Mesothelial cell of epicardium (in vitro differentiated cells): ENCODE measurements around the gene CCL2. TPM values are rescaled to one million over a fixed set of nuclear protein-coding genes. Genes with fewer than 3 reads are reported as not detected.

Source experiments
- DNase-seq, 2 experiments: peaks; one replicate each; pipeline ENCODE4 v3.0.0; 2021; ENCODE audit warnings: low spot score in 2 of 2; ENCODE audit not compliant: unreplicated experiment in 2 of 2
- H3K27ac Mint-ChIP-seq: 2 replicates; pipeline ENCODE4 v1.8.0; 2021; ENCODE audit warnings: mixed read lengths
- H3K27me3 Mint-ChIP-seq: 2 replicates; pipeline ENCODE4 v1.8.0; 2021; ENCODE audit warnings: low read depth, mixed read lengths
- H3K36me3 Mint-ChIP-seq: 2 replicates; pipeline ENCODE4 v1.8.0; 2021; ENCODE audit warnings: mixed read lengths
- H3K4me1 Mint-ChIP-seq: 2 replicates; pipeline ENCODE4 v1.8.0; 2021; ENCODE audit warnings: mixed read lengths
- H3K4me3 Mint-ChIP-seq: 2 replicates; pipeline ENCODE4 v1.8.0; 2021; ENCODE audit warnings: mild to moderate bottlenecking, moderate library complexity, mixed read lengths
- H3K9me3 Mint-ChIP-seq: 2 replicates; pipeline ENCODE4 v1.8.0; 2021; ENCODE audit warnings: mixed read lengths
- total RNA-seq: library from RNA; stranded (reverse); gene quantifications from 3 replicates; pipeline ENCODE4 v1.2.1, GENCODE V29; 2021
- TF ChIP-seq, protein P1 (sequence below): fragments of 200-600 bp; sonication (generic); IDR thresholded peaks from one replicate; pipeline ENCODE4 v1.5.0; 2021; ENCODE audit warnings: antibody characterized with exemption; ENCODE audit not compliant: unreplicated experiment

Gene CCL2
- total RNA-seq, 1 donor from 2014 or later, result 53.5 TPM

DNA sequence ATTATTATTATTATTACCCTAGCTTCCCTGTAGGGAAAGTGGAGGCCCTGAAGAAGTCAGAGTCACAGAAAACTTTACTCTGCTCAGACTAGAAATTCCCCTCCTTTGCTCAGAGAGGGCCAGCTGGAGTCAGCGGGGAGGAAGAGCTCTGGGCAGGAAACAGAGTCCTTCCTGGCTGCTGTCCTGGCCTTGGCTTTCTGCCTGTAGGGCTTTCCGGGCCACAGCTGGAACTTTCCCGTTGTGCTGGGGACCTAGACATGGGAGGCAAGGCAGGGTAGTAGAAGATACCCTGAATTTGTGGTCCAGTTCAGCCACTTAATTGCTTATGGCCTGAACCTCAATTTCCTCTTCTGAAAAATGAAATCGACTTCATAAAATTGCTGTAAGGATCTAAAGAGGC, 14.0 kb upstream of the CCL2 start:
- H3K27ac Mint-ChIP-seq, result no peak overlapping the region
- H3K36me3 Mint-ChIP-seq, result no peaks in the 10 kb centered on the region
- no peaks in the 10 kb centered on the region for H3K9me3 Mint-ChIP-seq
- peaks cover 9% of the 10 kb centered on the region for H3K4me1 Mint-ChIP-seq
- DNase-seq, result no peak
- H3K4me3 Mint-ChIP-seq, result no peak overlapping the region
- H3K27me3 Mint-ChIP-seq, result no peaks in the 10 kb centered on the region
- TF ChIP-seq, protein P1, sequence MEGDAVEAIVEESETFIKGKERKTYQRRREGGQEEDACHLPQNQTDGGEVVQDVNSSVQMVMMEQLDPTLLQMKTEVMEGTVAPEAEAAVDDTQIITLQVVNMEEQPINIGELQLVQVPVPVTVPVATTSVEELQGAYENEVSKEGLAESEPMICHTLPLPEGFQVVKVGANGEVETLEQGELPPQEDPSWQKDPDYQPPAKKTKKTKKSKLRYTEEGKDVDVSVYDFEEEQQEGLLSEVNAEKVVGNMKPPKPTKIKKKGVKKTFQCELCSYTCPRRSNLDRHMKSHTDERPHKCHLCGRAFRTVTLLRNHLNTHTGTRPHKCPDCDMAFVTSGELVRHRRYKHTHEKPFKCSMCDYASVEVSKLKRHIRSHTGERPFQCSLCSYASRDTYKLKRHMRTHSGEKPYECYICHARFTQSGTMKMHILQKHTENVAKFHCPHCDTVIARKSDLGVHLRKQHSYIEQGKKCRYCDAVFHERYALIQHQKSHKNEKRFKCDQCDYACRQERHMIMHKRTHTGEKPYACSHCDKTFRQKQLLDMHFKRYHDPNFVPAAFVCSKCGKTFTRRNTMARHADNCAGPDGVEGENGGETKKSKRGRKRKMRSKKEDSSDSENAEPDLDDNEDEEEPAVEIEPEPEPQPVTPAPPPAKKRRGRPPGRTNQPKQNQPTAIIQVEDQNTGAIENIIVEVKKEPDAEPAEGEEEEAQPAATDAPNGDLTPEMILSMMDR, result no peak

DNA sequence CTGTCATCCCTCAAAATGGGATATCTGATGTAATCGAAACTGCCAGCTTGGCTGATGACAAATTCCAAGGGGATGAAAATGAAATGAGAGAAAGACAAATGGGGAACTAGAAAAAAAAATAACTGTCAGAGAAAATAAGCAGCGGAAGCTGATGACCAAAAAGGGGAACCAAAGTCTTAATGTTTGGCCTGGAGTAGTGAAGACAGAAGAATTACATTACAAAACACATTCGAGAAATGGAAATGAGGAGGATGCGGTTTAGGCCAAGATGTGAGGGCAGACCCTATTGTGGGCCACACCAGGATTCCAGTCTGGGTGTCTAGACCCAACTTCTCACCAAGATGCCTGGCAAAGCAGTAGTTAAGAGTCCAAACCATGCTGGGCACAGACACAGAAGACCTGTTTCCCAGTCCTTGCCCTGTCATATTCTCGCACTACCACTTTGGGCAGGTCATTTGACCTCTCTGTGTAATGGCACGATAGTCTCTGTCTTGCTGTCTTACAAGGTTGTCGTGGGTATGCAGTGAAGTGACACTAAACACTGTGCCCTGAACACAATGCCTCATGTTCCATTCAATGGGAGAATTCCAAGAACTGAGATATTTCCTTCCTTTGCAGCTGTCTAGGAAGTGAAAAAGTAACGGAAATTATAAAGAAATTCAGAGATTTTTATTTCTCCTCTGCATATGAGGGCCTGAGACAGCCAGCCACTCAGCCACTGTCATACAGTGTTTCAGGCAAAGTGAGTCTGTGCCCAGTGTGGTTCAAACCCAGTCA, 12.3 kb upstream of the CCL2 start:
- no peaks in the 10 kb centered on the region for H3K36me3 Mint-ChIP-seq
- no peak overlapping the region for H3K27ac Mint-ChIP-seq
- no peak overlapping the region for H3K4me3 Mint-ChIP-seq
- H3K4me1 Mint-ChIP-seq, result peaks cover 9% of the 10 kb centered on the region
- TF ChIP-seq, protein P1, result no peak
- no peak for DNase-seq
- no peaks in the 10 kb centered on the region for H3K9me3 Mint-ChIP-seq
- H3K27me3 Mint-ChIP-seq, result peaks cover 2% of the 10 kb centered on the region

DNA sequence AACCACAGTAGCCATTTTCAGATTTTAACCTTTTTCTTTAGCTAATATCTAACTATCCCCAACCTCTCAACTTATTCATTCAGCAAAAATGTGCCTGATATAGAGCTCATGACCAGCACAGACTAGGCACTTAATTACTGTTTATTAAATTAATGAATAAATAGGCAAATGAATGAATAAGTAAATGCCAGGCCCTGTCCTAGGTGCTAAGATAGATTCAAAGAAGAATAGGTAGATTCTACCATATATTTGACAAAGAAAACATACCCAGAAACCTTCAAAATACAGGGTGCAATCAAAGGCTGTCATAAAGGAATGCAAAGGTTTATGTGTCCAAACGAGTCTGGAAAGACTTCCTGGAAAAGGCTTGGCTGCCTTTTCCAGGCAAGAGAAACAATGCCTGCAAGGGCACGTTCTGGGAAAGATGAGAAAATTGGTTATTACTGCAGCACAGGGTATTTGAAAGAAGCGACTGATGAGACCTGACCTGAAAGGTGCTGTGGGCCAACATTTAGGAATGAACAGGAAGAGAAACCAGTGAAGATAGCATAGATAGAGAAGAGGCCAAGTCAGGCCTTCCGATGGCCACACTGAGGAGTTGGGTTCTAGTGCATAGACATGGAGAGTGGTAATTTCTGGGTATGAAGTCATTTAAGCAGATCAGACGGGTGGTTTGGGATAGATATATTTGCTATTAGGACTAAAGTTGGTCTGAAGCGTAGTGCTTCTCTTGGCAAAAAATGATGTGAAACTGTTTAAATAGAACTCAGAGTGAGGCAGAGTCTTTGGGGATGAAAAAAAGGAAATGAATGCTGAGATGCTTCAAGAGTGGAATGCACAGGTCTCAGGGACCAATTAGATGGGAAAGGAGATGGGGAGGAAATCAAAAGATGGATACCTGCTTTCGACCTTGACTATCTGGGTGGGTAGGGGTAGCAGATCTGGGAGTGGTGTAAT, 11.4 kb upstream of the CCL2 start:
- no peaks in the 10 kb centered on the region for H3K9me3 Mint-ChIP-seq
- no peak overlapping the region for H3K27ac Mint-ChIP-seq
- no peaks in the 10 kb centered on the region for H3K36me3 Mint-ChIP-seq
- TF ChIP-seq, protein P1, result no peak
- no peak for DNase-seq
- H3K27me3 Mint-ChIP-seq, result peaks cover 3% of the 10 kb centered on the region
- H3K4me3 Mint-ChIP-seq, result no peak overlapping the region
- H3K4me1 Mint-ChIP-seq, result peaks cover 10% of the 10 kb centered on the region

DNA sequence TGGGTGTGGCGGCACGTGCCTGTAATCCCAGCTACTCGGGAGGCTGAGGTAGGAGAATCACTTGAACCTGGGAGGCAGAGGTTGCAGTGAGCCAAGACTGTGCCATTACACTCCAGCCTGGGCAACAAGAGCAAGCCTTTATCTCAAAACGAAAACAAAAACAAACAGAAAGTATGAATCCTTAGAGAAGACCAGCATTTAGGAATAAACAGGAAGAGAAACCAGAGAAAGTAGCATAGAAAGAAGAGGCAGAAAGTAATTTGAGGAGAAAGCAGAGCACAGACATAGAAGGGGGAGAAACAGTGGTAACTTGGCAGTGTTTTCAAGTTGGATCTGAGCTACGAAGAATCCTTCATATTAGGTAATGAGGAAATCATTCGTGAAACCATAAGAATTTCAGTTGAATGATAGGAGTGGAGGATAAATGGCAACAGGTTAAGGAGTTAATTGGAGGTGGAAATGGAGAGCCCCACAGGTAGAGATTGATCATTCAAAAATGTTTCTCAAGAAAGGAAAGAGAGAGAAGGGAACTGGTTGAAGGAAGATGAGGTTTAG, 9.7 kb upstream of the CCL2 start:
- Mint-ChIP-seq H3K27ac (no peak overlapping the region), H3K27me3 (peaks cover 3% of the 10 kb centered on the region), H3K4me1 (peaks cover 15% of the 10 kb centered on the region), H3K36me3 (no peaks in the 10 kb centered on the region), H3K9me3 (no peaks in the 10 kb centered on the region), H3K4me3 (no peak overlapping the region)
- TF ChIP-seq, protein P1, result no peak
- DNase-seq, result no peak

DNA sequence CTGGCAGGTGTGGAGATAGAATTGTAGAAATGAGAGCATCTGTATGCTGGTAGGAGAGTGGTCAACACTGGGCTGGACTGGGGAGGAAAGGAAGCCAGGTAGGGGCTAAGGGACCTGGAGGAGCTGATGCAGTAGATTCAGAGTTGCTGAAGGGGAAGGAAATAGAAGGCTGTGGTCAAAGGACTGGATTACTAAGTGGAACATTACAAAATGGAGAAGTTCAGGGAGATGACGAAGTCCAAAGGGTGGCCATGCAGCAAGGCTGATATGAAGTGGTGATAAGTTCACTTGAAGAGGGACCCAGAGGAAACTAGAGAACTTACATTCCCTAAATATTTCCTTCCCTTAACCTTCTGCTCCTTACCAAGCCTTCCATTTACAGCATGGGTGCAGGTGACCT, 8.6 kb upstream of the CCL2 start:
- Mint-ChIP-seq H3K4me3 (no peak overlapping the region), H3K27ac (no peak overlapping the region), H3K9me3 (no peaks in the 10 kb centered on the region), H3K27me3 (peaks cover 3% of the 10 kb centered on the region), H3K4me1 (peaks cover 25% of the 10 kb centered on the region), H3K36me3 (no peaks in the 10 kb centered on the region)
- TF ChIP-seq, protein P1, result no peak
- no peak for DNase-seq
